ENCODE measurements around the gene AK5.
A peak's percentile ranks its signal among the peaks of the same experiment; 100 is the strongest.

Gene AK5

GRCh38 chr1:77281491-77282186, at the start of gene AK5:
Gene AK5 (plus strand): TSS chr1:77282019. CDS start chr1:77282314, 295 bp downstream.
- peak; percentile 16 for DNase-seq (ENCODE audit: low spot score)

DNA sequence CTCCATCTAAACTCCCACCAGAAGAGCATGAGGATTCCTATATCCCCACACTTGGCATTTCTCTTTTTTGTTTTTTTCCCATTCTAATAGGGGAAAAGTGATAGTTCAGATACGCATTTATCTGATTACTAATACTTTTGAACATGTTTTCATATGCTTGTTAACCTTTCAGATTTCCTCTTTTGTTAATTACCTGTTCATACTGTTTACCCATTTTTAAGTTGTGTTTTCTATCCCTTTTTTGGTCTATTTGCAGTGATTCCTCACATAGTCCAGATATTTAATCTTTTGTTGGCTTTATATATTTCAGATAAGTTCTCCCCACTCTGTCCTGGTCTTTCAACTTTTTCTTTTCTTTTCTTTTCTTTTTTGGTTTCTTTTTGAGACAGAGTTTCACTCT, 49.0 kb upstream of the AK5 start:
- no peak for DNase-seq (ENCODE audit: low spot score)

DNA sequence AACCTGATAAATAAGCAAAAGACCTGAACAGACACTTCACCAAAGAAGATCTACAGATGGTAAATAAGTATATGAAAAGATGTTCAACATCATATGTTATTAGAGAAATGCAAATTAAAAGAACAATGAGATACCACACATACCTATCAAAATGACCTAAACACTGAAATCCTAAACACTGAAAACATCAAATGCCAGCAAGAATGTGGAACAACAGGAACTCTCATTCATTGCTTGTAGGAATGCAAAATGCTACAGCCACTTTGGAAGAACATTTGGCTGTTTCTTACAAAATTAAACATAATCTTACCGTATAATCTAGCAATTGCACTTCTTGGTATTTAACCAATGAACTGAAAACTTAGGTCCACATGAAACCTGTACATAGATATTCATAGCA, 47.7 kb upstream of the AK5 start:
- no peak for DNase-seq (ENCODE audit: low spot score)

GRCh38 chr1:77234943-77235342, 46.9 kb upstream of the AK5 start:
- DNase-seq (ENCODE audit: low spot score): no peak

DNA sequence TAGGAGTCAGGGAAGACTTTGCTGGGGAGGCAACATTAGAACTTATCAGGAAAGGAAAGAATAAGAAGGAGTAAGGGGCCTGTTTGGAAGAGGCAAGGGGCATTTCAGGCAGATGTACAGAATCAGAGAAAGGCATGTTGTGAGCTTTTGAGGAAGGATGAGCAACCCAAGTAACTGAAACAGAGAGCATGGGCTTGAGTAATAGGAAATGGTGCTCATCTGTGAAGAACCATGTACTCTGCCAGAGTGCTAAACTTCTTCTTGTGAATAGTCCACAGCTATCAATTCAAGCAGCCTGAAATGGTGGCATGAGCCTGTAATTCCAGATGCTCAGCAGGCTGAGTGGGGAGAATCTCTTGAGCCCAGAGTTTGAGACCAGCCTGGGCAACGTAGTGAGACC, 43.4 kb upstream of the AK5 start:
- no peak for DNase-seq (ENCODE audit: low spot score)

- DNase-seq (ENCODE audit: low spot score): no peak
These were observed 42.5 kb upstream of the AK5 start for GRCh38 chr1:77239311-77239710.

GRCh38 chr1:77245830-77246229, 36.0 kb upstream of the AK5 start:
- no peak for DNase-seq (ENCODE audit: low spot score)

DNA sequence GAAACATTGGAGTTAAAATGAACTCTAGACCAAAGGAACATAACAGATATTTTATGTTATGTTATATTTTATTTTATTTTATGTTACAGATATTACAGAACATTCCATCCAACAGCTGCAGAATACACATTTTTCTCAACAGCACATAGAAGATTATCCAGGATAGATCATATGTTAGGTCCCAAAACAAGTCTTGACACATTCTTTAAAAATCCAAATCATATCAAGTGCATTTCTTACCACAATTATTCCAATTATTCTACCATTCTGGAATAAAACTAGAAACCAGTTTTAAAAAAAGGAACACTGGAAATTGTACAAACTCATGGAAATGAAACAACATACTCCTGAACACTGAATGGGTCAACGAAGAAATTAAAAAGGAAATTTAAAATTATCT, 31.7 kb upstream of the AK5 start:
- DNase-seq (ENCODE audit: low spot score): no peak

GRCh38 chr1:77253211-77253610, 28.6 kb upstream of the AK5 start:
- no peak for DNase-seq (ENCODE audit: low spot score)

DNA sequence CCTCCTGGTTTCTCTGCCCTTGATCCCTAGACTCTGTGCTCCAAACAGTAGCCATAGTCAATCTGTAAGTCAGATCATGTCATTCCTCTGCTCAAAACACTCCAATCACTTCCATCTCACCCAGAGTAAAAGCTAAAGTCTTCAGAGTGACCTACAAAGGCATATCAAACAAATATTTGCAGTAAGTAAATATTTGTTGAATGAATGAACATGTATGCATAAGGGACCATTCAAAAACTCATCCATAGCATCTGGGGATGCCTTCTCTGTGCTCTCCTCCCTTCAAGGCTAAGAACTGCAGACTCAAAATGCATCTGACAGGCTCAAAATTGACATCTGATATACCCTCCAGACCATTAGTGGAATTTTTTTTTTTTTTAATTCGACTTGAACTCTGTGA, 18.1 kb upstream of the AK5 start:
- no peak for DNase-seq (ENCODE audit: low spot score)

- DNase-seq (ENCODE audit: low spot score): no peak
These were observed 16.6 kb upstream of the AK5 start for GRCh38 chr1:77265180-77265579.

GRCh38 chr1:77267035-77267434, 14.8 kb upstream of the AK5 start:
- DNase-seq (ENCODE audit: low spot score): no peak

DNA sequence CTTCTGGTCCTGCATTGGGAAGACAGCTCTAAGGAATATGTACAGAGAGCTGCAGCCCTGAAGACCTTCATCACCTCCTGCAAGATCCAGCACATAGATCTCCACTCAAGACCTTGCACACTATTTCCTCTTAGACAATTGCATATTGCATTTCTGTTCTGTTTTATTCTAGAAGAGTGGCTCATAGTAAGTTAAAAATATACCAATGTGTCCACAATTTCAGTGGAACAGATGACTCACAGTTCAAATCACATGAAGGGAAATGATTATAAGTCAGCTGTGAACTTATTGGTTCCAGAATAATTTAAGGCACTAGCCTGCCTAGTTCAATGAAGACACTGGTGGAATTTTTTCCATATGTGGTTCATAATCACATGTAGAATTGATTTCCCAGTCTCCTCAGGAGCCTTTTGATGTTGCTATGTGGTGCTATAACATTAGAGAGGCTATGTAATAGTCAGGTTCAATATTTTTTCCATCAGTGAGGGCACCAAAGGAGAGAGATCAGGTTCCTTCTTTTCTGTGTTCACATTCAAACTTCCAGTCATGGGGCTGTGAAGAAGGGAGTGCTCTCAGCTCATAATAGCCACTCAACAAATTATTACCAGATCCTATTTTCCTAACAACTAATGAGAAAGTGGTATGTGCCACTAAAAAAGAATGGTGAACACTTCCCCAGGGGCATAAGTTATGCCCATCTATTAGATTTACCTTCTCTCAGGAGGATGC, 9.8 kb upstream of the AK5 start:
- DNase-seq (ENCODE audit: low spot score): no peak

- DNase-seq (ENCODE audit: low spot score): no peak
These were observed 7.9 kb upstream of the AK5 start for GRCh38 chr1:77273891-77274290.

DNA sequence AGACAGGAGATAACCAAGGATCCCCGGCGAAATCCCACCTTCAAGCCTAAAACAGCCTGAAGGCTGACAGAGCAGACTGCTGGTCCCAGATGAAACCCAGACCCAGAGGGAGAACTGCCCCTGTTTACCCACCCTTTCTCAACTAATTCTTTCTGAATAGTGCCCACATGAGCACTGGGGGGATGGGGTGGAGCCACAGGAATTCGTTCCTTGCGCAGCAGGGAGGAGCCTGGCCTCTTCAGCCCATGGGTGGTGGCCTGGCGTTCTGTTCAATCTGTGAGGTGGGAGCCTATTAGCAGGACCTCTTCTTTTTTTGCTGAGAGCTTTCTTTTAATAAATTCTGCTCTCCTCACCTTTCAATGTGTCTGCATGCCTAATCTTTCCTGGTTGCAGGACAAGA, 6.6 kb upstream of the AK5 start:
- no peak for DNase-seq (ENCODE audit: low spot score)

DNA sequence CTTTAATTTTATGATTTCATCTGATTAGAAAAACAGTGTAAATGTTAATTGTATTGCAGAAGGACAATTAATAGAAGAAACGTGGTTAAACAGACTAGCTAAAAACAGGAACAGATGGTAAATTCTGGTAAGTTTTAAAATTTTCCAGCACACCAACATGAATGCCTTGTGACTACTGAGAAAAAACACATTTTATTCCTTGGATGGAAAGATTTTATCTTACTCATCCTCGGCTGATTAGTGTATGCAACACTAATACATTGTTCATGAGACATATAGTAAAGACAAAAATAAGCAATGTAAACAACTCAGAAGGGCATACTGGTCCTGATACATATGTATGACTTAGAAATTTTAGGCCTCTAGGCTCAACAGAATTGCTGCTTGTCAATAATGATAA, 4.9 kb upstream of the AK5 start:
- DNase-seq (ENCODE audit: low spot score): no peak

DNA sequence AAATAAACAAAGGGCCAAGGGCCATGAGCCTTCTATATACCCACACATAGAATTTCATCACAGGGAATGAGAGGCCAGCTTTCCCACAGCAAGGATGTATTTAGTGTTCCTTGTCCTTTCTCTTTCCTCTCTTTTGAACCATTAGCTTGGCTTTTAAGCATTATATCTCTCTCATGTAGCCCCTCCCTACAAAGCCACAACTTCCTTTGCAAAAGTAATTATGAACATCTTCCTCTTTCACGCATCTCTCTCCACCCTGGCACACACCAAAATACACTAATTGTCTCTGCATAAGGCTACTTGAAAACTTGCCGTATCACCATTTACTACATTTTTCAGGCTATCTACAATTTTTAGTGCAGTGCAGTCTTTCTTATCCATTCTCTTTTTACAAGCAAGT, 1.9 kb upstream of the AK5 start:
- no peak for DNase-seq (ENCODE audit: low spot score)

- no peak for DNase-seq (ENCODE audit: low spot score)
These were observed 857 bp upstream of the AK5 start for GRCh38 chr1:77280962-77281361.

GRCh38 chr1:77282187-77282865, 507 bp downstream of the AK5 start:
- no peak for DNase-seq (ENCODE audit: low spot score)

DNA sequence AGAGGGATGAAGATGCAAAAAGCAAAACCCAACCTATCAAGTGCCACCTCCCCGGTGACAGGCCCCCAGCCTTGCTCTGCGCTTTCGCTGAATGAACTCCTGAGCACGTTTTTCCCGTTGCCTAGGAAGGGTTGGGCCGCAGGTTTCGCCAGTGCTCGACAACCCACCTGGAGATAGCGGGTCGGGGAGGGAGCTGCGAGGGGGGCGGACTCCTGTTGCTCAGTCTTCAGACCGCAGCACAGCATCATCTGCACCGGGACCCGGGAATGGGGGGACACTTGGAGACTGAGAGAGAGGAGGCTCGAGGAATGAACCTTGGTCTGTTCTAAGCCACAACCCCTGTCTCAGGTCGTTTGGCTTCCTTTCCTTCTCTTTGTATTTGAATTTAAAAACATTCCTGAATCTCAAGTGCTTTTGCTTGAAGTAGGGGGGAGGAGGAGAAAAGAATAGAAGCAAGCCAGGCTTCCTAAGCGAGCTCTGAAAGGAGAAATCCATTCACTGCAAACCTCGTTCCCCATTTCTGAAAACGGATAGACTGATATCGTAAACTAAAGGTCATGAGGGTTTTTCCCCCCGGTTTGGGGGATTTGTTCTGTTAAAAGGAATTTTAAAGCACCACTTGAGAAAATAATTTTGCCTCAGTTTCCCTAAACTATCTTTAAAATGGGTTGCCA, 1.2 kb downstream of the AK5 start:
- DNase-seq (ENCODE audit: low spot score): no peak

- DNase-seq (ENCODE audit: low spot score): no peak
These were observed 2.0 kb downstream of the AK5 start for GRCh38 chr1:77283701-77284425.

DNA sequence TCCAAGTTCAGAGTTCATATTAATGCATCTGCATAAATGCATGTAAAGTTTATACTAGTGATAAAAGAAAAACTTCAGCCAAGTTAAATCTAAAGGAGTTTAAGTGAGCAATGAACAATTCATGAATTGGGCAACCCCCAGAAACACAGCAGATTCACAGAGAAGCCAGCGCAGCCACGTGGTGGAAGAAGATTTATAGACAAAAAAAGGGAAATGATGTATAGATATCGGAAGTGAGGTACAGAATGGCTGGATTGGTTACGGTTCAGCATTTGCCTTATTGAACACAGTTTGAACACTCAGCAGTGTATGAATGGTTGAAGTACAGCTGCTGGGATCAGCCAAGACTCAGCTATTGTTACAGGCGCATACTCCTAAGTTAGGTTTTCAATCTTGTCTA, 5.7 kb downstream of the AK5 start:
- DNase-seq (ENCODE audit: low spot score): no peak

All from HuH-7.5 (cell line).